ENCODE data around the gene LYRM4. TPM values are rescaled to one million over a fixed set of nuclear protein-coding genes. Genes with fewer than 3 reads are reported as not detected.

Gene LYRM4
- total RNA-seq, 1 experiment from 2014 or later: 44.3 TPM

DNA sequence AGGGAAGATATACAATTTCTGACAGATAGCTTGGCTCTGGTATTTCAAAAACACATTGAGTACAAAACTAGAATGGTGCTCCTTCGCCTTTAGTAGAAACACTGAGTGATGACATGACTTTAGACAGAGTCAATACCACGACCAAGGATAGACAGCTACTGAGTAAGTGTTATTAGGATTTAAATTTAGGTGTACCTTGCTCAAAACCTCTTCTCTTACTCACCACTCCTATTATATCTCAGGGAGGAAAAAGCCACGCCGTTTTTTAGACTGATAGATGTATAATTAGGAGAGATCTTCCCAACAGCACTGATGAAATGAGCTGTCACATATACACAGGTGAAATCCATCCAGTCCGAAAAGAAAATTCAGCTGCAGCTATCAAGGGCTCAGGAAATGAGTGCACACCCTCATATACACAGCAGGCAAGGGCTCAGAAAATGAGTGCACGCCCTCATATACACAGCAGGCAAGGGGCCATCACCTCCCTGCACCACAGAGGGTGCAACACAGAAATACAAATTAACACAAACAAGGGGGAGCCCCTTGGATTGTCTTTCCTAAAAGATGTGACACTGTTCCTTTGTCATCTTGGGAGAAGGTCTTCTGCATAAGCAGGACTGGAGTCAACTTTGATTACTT is 53.7 kb downstream of the LYRM4 start:
- H4K20me1 ChIP-seq (ENCODE audit: control insufficient read depth, insufficient read depth, insufficient read length): no peaks in the 10 kb centered on the region
- no CpG with 5 or more reads among the region's 6 CpGs for WGBS (ENCODE audit: extremely low coverage, insufficient read length, low lambda C conversion rate)
- H3K27ac Mint-ChIP-seq: no peak overlapping the region
- H3T11ph ChIP-seq (ENCODE audit: low read length): no peak overlapping the region
- no peak overlapping the region for H2AK5ac ChIP-seq (ENCODE audit: insufficient read length, low read length)
- no peak overlapping the region for H4K8ac ChIP-seq (replicated peaks; ENCODE audit: insufficient read length, low read depth, low read length)
- no peak overlapping the region for H2BK12ac ChIP-seq (ENCODE audit: insufficient read length, low read depth, low read length)
- no peak overlapping the region for H4K91ac ChIP-seq (ENCODE audit: insufficient read length, low read depth, low read length)
- no peak overlapping the region for H2BK15ac ChIP-seq (ENCODE audit: low read depth, low read length)
- no peaks in the 10 kb centered on the region for H3K9me3 ChIP-seq (ENCODE audit: control insufficient read depth, low read depth, low read length)
- H3K23ac ChIP-seq (ENCODE audit: insufficient read length, low read depth, low read length): no peak overlapping the region
- no peaks in the 10 kb centered on the region for H3K79me2 ChIP-seq (ENCODE audit: insufficient read depth, low read length)
- H3K23me2 ChIP-seq (ENCODE audit: insufficient read length, low read depth, low read length, poor library complexity, severe bottlenecking): no peaks in the 10 kb centered on the region
- H2BK120ac ChIP-seq (ENCODE audit: low read depth, low read length, poor library complexity, severe bottlenecking): no peak overlapping the region
- H3K4me3 Mint-ChIP-seq: no peak overlapping the region
- H2BK5ac ChIP-seq (ENCODE audit: insufficient read length, low read length): no peak overlapping the region
- no peak overlapping the region for H4K5ac ChIP-seq (ENCODE audit: insufficient read length, low read depth, low read length)
- no peaks in the 10 kb centered on the region for H3K27me3 ChIP-seq (ENCODE audit: insufficient read depth, low read length)
- H3K9me3 Mint-ChIP-seq: no peaks in the 10 kb centered on the region
- H3K36me3 Mint-ChIP-seq (ENCODE audit: insufficient read depth in 1 of 3, low read depth in 3 of 3): no peaks in the 10 kb centered on the region
- no peak overlapping the region for H3K14ac ChIP-seq (ENCODE audit: insufficient read depth, low read length)
- H3K18ac ChIP-seq (ENCODE audit: insufficient read length, low read depth, low read length): no peak overlapping the region
- H3K4me1 ChIP-seq (ENCODE audit: insufficient read depth, low read length): peaks cover 2% of the 10 kb centered on the region; the same call in 1 of the 2 replicates
- no peak overlapping the region for H2AFZ ChIP-seq (ENCODE audit: low read length)
- H2BK20ac ChIP-seq (ENCODE audit: low read depth, low read length, poor library complexity, severe bottlenecking): no peak overlapping the region
- H3K4me1 Mint-ChIP-seq: peaks cover 26% of the 10 kb centered on the region in 2 experiments
- no peak overlapping the region for H3K27ac ChIP-seq (ENCODE audit: insufficient read length, low read depth, low read length)
- no peaks in the 10 kb centered on the region for H3K79me1 ChIP-seq (ENCODE audit: insufficient read depth, low read depth, low read length, poor library complexity, severe bottlenecking)
- TF ChIP-seq, protein P1, sequence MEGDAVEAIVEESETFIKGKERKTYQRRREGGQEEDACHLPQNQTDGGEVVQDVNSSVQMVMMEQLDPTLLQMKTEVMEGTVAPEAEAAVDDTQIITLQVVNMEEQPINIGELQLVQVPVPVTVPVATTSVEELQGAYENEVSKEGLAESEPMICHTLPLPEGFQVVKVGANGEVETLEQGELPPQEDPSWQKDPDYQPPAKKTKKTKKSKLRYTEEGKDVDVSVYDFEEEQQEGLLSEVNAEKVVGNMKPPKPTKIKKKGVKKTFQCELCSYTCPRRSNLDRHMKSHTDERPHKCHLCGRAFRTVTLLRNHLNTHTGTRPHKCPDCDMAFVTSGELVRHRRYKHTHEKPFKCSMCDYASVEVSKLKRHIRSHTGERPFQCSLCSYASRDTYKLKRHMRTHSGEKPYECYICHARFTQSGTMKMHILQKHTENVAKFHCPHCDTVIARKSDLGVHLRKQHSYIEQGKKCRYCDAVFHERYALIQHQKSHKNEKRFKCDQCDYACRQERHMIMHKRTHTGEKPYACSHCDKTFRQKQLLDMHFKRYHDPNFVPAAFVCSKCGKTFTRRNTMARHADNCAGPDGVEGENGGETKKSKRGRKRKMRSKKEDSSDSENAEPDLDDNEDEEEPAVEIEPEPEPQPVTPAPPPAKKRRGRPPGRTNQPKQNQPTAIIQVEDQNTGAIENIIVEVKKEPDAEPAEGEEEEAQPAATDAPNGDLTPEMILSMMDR (conservative IDR thresholded peaks at IDR 0.05): no peak
- H3K9ac ChIP-seq (ENCODE audit: extremely low read depth, insufficient read length, low read length): no peak overlapping the region
- DNase-seq: no peak
- no peak overlapping the region for H3K4ac ChIP-seq (ENCODE audit: low read depth, low read length)
- H3K56ac ChIP-seq (ENCODE audit: insufficient read length, low read depth, low read length): no peak overlapping the region
- H3K27me3 Mint-ChIP-seq (ENCODE audit: low read depth): no peaks in the 10 kb centered on the region
- no peak overlapping the region for H3K4me2 ChIP-seq (ENCODE audit: insufficient read depth, insufficient read length, low read length)

Data from H9 (cell line).